ENCODE data around the gene MFRP.

MFRP gene

DNA sequence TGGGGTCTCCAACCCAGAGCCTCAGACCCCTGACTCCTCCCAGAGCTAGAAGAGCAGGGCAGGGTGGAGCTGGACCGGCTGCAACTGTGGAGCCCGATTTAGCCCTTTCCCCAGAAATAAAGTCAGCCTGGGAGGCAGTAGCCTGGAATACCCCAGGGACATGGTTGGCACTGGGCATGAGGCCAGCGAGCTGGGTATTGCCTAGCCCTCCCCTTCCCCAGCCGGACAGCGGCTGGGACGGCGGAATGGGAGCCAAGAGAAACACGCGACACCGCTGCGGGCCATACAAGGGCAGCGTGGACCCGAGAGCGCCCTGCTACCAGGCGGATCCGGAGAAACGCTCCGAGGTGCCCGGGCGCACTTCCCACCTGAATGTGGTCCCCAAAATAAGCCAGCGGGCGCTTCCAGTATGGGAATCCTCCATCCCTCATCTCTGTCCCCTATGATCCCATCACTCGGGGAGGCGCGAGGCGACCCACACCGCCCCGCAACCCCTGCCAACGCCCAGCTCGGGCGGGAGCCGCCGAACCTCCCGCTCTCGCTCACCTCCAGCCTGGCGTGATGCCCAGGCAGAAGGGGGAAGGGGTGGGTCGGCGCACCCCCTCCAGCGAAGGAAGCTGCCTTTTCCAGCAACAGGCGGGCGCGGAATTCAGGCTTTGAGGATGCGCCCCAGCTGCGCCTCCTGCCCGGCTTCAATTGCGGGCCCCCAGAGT, 30.3 kb downstream of the MFRP start:
- no peak for TF ChIP-seq GATA3 (IDR thresholded peaks at IDR 0.05; ENCODE audit: low read depth, low read length)
- no peak for TF ChIP-seq GATA2 (IDR thresholded peaks at IDR 0.05; ENCODE audit: low read depth, low read length)

DNA sequence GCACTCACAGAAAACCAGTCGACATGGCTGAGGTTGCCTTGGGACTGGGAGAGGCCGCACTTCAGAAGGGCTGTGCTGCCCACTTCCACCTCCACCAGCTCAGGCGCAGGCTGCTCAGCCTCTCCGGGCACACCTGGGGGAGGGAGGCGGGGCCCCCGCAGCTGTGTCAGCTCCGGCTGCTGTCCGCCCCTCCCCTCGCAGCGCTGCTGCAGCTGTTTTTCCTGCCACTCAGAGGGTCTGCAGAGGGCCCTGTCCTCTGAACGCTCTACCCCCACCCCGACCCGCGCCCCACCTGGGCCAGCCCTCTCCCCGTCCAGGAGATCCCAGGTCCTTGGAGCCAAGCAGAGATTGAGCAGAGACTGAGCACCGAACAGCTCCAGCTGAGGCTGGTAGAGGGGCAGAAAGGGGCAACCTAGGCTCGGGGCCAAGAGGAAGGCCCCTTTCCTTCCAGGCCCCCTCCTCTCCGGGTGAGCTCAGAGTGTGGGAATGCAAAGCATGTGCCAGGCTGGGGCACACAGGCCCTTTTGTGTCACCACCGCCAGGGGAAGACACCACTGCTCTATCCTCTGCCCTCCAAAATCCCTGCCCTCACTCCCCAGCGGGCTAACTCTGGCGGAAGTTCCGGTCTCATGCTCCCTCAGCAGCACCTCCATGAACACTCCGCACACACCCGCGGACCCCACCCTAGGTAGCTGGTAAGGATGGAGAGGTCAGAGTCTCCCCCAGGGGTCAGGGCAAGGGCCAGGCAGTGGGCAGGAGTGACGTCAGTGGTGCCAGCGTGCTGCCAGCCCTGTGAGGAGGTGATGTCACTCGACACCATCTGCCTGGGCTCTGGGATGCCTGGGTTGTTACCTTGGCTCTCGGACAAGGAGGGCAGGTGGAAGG, 31.1 kb downstream of the MFRP start:
- no peak for TF ChIP-seq GATA2 (IDR thresholded peaks at IDR 0.05; ENCODE audit: low read depth, low read length)
- TF ChIP-seq GATA3 (IDR thresholded peaks at IDR 0.05; ENCODE audit: low read depth, low read length) = no peak

DNA sequence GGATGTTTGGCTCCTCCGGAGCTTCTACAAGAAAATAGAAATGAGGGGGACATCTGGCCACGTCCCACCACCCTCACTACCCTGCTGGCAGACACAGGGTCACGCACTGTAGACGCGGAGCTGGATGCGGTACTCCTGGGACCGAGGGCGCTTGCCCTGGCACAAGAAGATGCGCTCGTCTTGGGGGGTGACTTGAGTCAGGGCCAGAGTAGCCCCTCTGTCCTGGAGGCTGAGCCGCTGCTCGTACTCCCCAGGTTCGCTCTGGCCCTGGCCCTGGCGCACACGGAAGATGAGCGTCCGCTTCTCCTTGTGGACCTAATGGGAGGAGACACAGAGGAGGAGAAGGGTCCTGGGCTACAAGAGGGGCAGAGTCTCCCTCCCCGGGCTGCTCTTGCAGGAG, 31.8 kb downstream of the MFRP start:
- TF ChIP-seq GATA2 (IDR thresholded peaks at IDR 0.05; ENCODE audit: low read depth, low read length) (no peak), GATA3 (IDR thresholded peaks at IDR 0.05; ENCODE audit: low read depth, low read length) (no peak)

DNA sequence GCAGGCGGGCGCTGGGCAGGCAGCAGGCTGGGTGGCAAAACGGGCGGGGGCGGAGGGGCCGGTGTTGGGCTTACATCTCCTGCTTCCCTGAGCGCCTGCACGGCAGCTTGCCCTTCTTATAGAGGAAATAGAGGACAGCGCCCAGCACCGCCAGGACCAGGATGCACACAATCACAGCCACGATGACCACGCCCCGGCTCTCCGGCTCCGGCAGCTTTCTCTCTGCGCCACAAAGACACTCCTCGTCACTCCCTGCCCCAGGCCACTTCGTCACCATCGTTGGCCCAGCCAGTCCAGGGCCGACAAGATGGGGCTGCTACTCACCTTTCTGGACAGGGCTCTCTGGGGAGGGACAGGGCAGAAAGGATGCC, 35.8 kb downstream of the MFRP start:
- TF ChIP-seq GATA2 (IDR thresholded peaks at IDR 0.05; ENCODE audit: low read depth, low read length) = no peak
- TF ChIP-seq GATA3 (IDR thresholded peaks at IDR 0.05; ENCODE audit: low read depth, low read length) = no peak

DNA sequence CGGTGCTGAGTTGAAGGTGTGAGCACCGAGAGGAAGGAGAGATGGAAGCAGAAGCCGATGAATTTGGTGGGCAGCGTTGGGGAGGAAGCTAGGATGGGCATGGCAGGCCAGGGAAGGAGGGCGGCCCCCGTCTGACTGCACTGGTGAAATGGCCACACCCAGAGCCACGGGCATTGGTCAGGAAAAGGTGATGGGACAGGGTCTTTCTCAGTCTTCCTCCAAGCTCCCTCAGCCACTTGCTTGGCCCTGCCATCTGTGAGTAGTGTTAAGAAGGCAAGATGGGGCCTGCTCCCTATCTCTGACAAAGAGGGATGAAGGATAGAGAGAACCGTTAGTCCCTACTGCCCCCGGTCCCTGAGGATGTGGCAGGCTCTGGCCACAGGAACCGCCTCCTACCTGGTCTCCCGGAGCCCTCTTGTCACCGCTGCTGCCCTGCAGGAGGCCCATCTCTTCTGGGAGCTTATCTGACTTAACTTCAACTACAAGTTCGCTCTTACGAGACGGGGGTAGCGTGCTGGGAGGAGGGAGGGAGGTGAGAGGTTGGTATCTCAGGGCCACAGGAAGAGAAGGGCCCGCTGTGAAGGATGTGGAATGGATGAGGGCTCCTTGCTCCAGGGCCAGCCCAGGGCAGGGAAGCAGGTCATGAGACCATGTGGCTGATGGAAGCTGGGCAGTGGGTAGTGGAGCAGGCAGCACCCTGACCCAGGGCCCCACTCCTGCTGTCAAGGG, 36.4 kb downstream of the MFRP start:
- TF ChIP-seq GATA2 (IDR thresholded peaks at IDR 0.05; ENCODE audit: low read depth, low read length) = no peak
- no peak for TF ChIP-seq GATA3 (IDR thresholded peaks at IDR 0.05; ENCODE audit: low read depth, low read length)

DNA sequence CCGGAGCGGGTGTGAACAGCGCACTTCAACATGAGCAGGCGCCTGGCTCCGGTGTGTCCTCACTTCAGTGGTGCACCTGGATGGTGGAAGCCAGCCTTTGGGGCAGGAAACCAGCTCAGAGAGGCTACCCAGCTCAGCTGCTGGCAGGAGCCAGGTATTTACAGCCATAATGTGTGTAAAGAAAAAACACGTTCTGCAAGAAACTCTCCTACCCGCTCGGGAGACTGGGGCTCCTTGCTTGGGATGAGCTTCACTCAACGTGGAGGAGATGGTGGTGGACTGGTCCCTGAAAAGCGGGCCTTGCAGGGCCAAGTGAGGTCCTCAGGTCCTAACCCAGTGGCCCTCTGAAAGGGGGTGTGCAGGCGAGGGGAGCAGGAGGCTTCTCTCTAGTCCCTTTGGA, 37.1 kb downstream of the MFRP start:
- TF ChIP-seq GATA3 (IDR thresholded peaks at IDR 0.05; ENCODE audit: low read depth, low read length) = no peak

DNA sequence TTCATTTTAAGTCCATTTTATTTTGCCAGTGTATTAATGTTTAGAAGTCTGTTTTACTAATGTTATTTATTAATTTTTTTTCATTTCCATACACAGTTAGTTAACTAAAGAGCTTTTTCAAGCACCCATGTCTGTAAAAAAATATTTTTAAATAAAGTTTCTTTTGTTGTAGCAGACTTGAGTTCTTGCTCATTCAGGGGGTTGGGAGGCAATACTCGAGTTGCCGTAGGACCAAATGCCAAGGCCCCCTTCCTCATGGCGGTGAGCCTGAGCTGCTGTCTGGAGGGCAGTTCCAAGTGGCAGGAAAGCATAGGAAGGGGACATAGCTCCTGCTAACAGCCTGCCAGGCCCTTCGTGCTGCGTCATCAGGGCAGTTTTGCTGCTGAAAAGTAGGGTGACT, 38.5 kb downstream of the MFRP start:
- TF ChIP-seq GATA3 (IDR thresholded peaks at IDR 0.05; ENCODE audit: low read depth, low read length) (no peak), GATA2 (IDR thresholded peaks at IDR 0.05; ENCODE audit: low read depth, low read length) (no peak)

DNA sequence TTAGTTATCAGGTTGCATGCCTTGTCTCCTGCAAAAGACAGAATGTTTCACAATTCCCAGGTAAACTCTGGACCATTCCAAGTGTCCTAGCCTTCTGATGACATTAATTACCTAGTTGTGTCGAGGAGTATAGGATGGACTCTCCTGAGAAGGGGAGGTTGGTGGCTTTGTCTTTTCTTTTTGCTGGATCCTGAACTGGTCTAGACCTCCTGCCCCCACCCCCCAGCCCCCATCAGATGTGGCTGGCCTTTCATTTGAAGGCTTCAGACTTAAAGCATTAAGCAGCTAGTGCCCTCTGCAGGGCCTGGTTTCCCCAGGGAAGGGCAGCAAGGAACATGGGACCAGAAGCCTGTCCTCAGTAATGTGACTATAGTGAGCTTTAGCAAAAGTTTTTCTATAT, 39.3 kb downstream of the MFRP start:
- TF ChIP-seq GATA3 (IDR thresholded peaks at IDR 0.05; ENCODE audit: low read depth, low read length) (no peak), GATA2 (IDR thresholded peaks at IDR 0.05; ENCODE audit: low read depth, low read length) (no peak)

DNA sequence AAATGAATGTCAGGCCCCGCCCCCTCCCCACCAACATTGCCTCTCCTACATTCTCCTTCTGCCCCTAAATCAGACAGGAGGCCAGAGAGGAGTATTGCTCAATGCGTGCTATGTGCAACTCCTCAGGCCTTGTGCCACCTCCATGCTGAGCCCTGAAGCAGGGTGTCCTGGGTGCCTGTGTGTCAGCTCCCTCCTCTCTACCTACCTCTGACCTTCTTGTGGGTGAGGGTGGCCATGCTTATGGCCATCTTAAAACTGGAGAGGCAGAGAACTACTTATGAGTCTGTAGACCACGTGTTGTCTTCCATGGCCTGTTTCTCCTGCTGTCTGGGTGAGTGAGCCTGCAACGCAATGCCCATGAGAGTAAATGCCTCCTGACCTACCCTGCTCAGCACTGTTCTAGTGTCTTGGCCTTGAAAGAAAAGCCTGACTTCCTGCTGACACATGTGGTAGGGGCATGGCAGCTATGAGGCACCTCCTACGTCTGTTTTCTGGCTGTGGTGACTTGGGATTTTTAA, 40.1 kb downstream of the MFRP start:
- TF ChIP-seq GATA3 (IDR thresholded peaks at IDR 0.05; ENCODE audit: low read depth, low read length) (no peak), GATA2 (IDR thresholded peaks at IDR 0.05; ENCODE audit: low read depth, low read length) (no peak)

DNA sequence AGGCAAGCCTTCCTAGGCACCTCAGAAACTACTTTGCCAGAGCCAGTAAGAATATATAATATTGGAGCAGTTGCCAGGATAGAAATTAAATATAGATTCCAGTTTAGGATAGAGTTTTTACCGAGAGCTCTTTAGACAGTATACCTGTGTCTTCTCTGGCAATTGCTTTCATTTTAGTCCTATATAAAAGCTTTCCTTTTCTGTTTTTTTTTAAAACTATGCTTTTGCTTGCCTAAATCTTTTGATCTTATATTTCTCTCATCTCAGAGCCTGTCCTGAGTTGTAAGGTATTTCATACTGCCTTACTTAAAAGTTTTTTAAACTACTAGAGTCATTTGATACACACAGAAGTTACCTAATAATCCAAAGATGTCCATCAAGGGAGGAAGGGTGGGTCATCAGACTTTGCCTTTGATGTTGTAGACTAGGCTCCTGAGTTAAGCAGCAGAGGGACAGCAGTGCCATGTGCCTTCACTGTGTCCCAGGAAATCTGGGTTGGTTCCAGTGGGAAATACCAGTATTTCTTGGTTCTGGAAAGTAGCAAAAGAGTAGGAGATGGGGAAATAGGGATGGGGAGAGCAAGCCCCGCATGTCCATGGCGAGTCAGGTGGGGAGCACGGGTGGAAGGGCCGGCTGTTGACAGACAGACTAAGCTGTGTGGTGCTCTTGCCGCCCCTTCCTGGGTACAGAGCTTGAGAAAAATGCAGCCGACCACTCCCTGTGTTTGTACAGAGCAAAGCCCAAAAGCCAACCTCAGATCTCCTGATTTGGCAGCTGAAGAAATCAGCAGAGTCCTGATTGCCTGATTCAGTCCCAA, 40.7 kb downstream of the MFRP start:
- TF ChIP-seq GATA3 (IDR thresholded peaks at IDR 0.05; ENCODE audit: low read depth, low read length) = no peak

DNA sequence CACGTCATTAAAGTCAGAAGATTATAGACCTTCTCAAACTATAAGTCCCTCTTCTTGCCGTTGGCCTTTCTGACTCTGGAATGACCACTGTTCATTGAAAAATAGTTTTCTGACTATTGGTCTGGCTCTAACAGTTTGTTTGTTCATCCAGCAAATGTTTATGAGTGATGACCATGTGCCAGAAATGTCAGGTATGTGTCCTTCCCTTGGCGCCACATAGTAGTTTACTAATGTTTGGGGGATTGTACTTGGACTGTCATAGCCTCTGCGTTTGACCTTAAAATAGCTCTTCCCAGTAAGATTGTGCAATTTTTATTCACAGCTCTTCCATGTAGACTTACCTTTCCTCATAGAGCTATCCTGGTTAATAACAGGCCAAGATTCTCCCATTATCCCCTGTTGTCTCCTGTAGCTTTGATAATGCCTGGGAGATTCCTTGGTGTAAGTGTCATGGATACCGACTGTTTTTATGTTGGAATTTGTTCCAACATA, 43.2 kb downstream of the MFRP start:
- TF ChIP-seq GATA2 (IDR thresholded peaks at IDR 0.05; ENCODE audit: low read depth, low read length) (no peak), GATA3 (IDR thresholded peaks at IDR 0.05; ENCODE audit: low read depth, low read length) (no peak)

DNA sequence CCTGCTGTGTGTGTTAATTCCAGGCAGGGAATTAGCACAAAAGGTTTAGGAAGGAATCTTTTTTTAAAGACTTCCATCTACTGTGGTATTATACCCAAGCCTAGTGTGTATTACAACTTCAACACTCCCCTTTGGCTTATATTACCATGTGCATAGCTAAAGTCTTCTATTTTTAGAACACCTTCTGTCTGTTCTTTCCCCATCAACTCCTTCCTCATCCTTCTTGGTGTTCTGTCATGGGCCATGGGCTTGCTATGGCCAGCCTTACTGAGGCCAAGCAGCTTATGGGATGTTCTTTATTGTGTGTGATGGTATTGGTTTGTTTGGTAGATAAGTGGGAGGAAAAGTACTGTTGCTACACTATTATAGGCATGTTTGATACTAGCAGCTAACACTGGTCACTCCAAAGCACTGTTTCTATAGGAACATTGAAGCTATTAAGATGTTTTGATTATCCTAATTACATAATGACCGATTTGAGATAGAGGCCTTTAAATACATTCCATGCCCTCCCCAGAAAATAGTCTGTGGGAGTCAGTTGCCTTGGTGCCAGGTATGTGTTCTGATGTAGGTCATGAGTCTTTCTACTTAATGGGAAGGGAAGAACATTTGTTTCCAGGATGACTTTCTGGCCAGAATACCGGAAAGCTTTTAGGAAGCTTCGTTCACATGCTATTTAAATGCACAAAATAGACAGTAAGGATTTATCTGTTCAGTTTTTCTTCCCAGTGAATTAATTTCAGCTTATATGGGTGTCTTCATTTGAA, 46.1 kb downstream of the MFRP start:
- TF ChIP-seq GATA2 (IDR thresholded peaks at IDR 0.05; ENCODE audit: low read depth, low read length) = no peak; the same call in 1 of the 2 replicates
- no peak for TF ChIP-seq GATA3 (IDR thresholded peaks at IDR 0.05; ENCODE audit: low read depth, low read length)

DNA sequence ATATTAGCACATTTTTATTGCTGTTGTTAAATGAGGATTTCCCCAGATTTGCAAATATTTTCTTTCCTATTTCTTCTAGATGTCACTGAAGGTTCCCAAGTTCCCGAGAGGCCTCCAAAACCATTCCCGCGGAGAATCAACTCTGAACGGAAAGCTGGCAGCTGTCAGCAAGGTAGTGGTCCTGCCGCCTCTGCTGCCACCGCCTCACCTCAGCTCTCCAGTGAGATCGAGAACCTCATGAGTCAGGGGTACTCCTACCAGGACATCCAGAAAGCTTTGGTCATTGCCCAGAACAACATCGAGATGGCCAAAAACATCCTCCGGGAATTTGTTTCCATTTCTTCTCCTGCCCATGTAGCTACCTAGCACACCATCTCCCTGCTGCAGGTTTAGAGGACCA, 47.1 kb downstream of the MFRP start:
- TF ChIP-seq GATA2 (IDR thresholded peaks at IDR 0.05; ENCODE audit: low read depth, low read length) (no peak), GATA3 (IDR thresholded peaks at IDR 0.05; ENCODE audit: low read depth, low read length) (no peak)
